Gastroesophageal sphincter (tissue), 3 donors: Measurements from ENCODE around the gene PBX1.

Source experiments
- POLR2A ChIP-seq, 2 donors: fragments of 450-650 bp; IDR thresholded peaks; one replicate each; pipeline ENCODE4 v1.6.1; 2017; ENCODE audit warnings: antibody characterized with exemption in 2 of 2, mild to moderate bottlenecking in 2 of 2, moderate library complexity in 1 of 2
- TF ChIP-seq, protein P1 (sequence below), 4 experiments: fragments of 200-600 bp in 2 of 4; fragments of 450-650 bp in 2 of 4; sonication (generic) in 1 of 4; IDR thresholded peaks; one replicate each; pipeline ENCODE4 v1.5.1; 2017 to 2019; ENCODE audit warnings: antibody characterized with exemption in 4 of 4, mild to moderate bottlenecking in 2 of 4, moderate library complexity in 2 of 4

DNA sequence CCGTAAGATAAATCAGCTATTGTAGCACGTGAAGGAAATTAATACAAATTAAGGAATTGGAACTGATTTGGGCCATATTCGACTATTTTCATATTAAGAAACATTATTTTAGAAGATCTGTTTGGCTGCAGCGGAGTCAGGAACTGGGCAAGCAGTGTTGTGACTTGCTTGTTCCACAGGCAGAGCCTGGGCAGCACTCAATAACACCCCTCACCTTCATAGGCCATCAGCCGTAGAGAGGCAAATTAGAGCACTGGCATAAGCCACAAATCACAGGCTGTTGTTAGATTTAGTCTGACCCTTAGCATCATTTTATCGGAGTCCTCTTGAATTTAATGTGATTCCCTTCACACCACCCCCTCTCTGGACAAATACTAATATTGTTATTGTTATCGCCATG, 72.8 kb downstream of the PBX1 start:
- TF ChIP-seq, protein P1, sequence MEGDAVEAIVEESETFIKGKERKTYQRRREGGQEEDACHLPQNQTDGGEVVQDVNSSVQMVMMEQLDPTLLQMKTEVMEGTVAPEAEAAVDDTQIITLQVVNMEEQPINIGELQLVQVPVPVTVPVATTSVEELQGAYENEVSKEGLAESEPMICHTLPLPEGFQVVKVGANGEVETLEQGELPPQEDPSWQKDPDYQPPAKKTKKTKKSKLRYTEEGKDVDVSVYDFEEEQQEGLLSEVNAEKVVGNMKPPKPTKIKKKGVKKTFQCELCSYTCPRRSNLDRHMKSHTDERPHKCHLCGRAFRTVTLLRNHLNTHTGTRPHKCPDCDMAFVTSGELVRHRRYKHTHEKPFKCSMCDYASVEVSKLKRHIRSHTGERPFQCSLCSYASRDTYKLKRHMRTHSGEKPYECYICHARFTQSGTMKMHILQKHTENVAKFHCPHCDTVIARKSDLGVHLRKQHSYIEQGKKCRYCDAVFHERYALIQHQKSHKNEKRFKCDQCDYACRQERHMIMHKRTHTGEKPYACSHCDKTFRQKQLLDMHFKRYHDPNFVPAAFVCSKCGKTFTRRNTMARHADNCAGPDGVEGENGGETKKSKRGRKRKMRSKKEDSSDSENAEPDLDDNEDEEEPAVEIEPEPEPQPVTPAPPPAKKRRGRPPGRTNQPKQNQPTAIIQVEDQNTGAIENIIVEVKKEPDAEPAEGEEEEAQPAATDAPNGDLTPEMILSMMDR (IDR thresholded peaks at IDR 0.05) = no peak
- no peak for TF ChIP-seq POLR2A (IDR thresholded peaks at IDR 0.05)
